HG02852 (cell line): ENCODE results near the gene CFL1.
"Not testable (repeated sequence)": the region's sequence is repeated elsewhere in the genome, so short reads cannot be mapped to it uniquely, and the experiment has no call there.

Source experiments
- ATAC-seq: cut with Tn5 transposase; IDR thresholded peaks from one replicate; pipeline ENCODE4 v1.9.1; 2021; ENCODE audit warnings: mild to moderate bottlenecking, moderate library complexity; ENCODE audit not compliant: unreplicated experiment

The CFL1 gene

GRCh38 chr11:65857853-65858680 is at the start of gene CFL1:
Gene CFL1, minus strand, starts transcription at chr11:65858180. Its CDS starts 81 bp downstream, at chr11:65858099.
- ATAC-seq = peak; percentile 46

- no peak for ATAC-seq
Observed at GRCh38 chr11:65906602-65907001, 48.6 kb upstream of the CFL1 start.

- ATAC-seq = no peak
Observed at GRCh38 chr11:65903715-65904114, 45.7 kb upstream of the CFL1 start.

- ATAC-seq = no peak
Observed at GRCh38 chr11:65903068-65903481, 45.1 kb upstream of the CFL1 start.

GRCh38 chr11:65900899-65901180 is 42.9 kb upstream of the CFL1 start:
- ATAC-seq = no peak

GRCh38 chr11:65900125-65900898 is 42.3 kb upstream of the CFL1 start, which contains the start of gene FOSL1:
Gene FOSL1, minus strand, starts transcription at chr11:65900388. Its CDS starts 49 bp downstream, at chr11:65900339.
- peak; percentile 72 for ATAC-seq

- peak; percentile 8 for ATAC-seq
Observed at GRCh38 chr11:65899356-65900124, 41.6 kb upstream of the CFL1 start.

GRCh38 chr11:65898656-65899355 is 40.8 kb upstream of the CFL1 start:
- ATAC-seq = no peak

- ATAC-seq = no peak
Observed at GRCh38 chr11:65897020-65897471, 39.1 kb upstream of the CFL1 start.

- no peak for ATAC-seq
Observed at GRCh38 chr11:65896034-65896999, 38.3 kb upstream of the CFL1 start.

GRCh38 chr11:65895482-65895981 is 37.6 kb upstream of the CFL1 start:
- ATAC-seq = no peak

GRCh38 chr11:65894034-65894591 is 36.1 kb upstream of the CFL1 start:
- no peak for ATAC-seq

GRCh38 chr11:65892661-65893317 is 34.8 kb upstream of the CFL1 start:
- no peak for ATAC-seq

GRCh38 chr11:65892137-65892540 is 34.2 kb upstream of the CFL1 start:
- not testable (repeated sequence) for ATAC-seq

GRCh38 chr11:65891219-65892136 is 33.5 kb upstream of the CFL1 start:
- ATAC-seq = no peak

GRCh38 chr11:65890324-65891218 is 32.6 kb upstream of the CFL1 start, which contains the start of gene CCDC85B:
Gene CCDC85B, plus strand, starts transcription at chr11:65890673. Its CDS starts 111 bp downstream, at chr11:65890784.
- peak; percentile 48 for ATAC-seq
